Panc1 (cell line): ENCODE data around the gene MMADHC. TPM values are rescaled to one million over a fixed set of nuclear protein-coding genes. Genes with fewer than 3 reads are reported as not detected.

Experiments
- ATAC-seq: fragments of 200-7000 bp; cut with Tn5 transposase; 2 replicates; pipeline ENCODE4 v1.9.1; 2020; ENCODE audit warnings: mild to moderate bottlenecking, moderate library complexity
- BruUV-seq: library from RNA; stranded (reverse); fragments of 400-500 nt; replicated peaks from 2 replicates; lab custom pipeline; 2021; lab: Mats Ljungman, UMichigan
- CTCF ChIA-PET: fragments of 300-600 bp; sonication (Branson Sonifier 250); formaldehyde crosslinking; loops from one replicate; lab custom pipeline; 2022; ENCODE audit warnings: antibody characterized with exemption; lab: Charles Lee
- POLR2A ChIA-PET: fragments of 300-600 bp; sonication (Branson Sonifier 250); formaldehyde crosslinking; loops from one replicate; lab custom pipeline; 2022; ENCODE audit warnings: antibody characterized with exemption; lab: Charles Lee
- DNase-seq: peaks from one replicate; pipeline ENCODE4 v3.0.0-alpha.2; 2010; ENCODE audit warnings: low read depth, low spot score
- H3K27ac ChIP-seq: 2 replicates; pipeline ENCODE4 v1.5.1; 2011; ENCODE audit warnings: mild to moderate bottlenecking, low read length, inconsistent platforms
- H3K27me3 ChIP-seq: fragments of 200-500 bp; sonication (Bioruptor generic); 2 replicates; pipeline ENCODE4 v1.6.0; 2014; ENCODE audit warnings: low read length, inconsistent platforms; ENCODE audit not compliant: control insufficient read depth, insufficient read depth
- H3K36me3 ChIP-seq: fragments of 200-500 bp; sonication (Bioruptor generic); 2 replicates; pipeline ENCODE4 v1.5.1; 2014; ENCODE audit warnings: inconsistent platforms, mild to moderate bottlenecking, low read length, moderate library complexity; ENCODE audit not compliant: control insufficient read depth, insufficient read depth
- H3K4me1 ChIP-seq: 2 replicates; pipeline ENCODE4 v1.5.1; 2011; ENCODE audit warnings: inconsistent platforms, mild to moderate bottlenecking, low read length, moderate library complexity; ENCODE audit not compliant: control insufficient read depth, insufficient read depth
- H3K4me3 ChIP-seq, 2 experiments: 2 replicates each; pipeline ENCODE4 v1.5.1; 2011 to 2012; ENCODE audit warnings: low read depth in 2 of 2, low read length in 2 of 2, mild to moderate bottlenecking in 2 of 2, inconsistent platforms in 1 of 2, moderate library complexity in 1 of 2
- H3K9me3 ChIP-seq: fragments of 200-500 bp; sonication (Bioruptor generic); 2 replicates; pipeline ENCODE4 v1.5.1; 2014; ENCODE audit warnings: low read depth, mild to moderate bottlenecking, inconsistent platforms, low read length, moderate library complexity; ENCODE audit not compliant: control insufficient read depth, insufficient read depth
- CTCF ChIP-seq: fragments of 450-650 bp; IDR thresholded peaks from 2 replicates; pipeline ENCODE4 v1.5.1; 2017; ENCODE audit warnings: mild to moderate bottlenecking
- POLR2AphosphoS5 ChIP-seq: IDR thresholded peaks from 2 replicates; pipeline ENCODE4 v1.6.1; 2012; ENCODE audit warnings: mild to moderate bottlenecking, low read depth, low read length, moderate library complexity
- REST ChIP-seq, 2 experiments: IDR thresholded peaks; 2 replicates each; pipeline ENCODE4 v1.6.1; 2011 to 2012; ENCODE audit warnings: low read depth in 2 of 2, control low read depth in 1 of 2, low read length in 1 of 2, mild to moderate bottlenecking in 1 of 2, moderate library complexity in 1 of 2; ENCODE audit not compliant: insufficient read depth in 1 of 2
- SIN3A ChIP-seq: IDR thresholded peaks from 2 replicates; pipeline ENCODE4 v1.6.1; 2012; ENCODE audit warnings: low read depth, mild to moderate bottlenecking, low read length, moderate library complexity, borderline replicate concordance; ENCODE audit not compliant: insufficient read depth
- TCF7L2 ChIP-seq: IDR thresholded peaks from 2 replicates; pipeline ENCODE4 v1.6.1; 2011; ENCODE audit warnings: mild to moderate bottlenecking, low read depth, low read length, inconsistent platforms
- in situ Hi-C: cut with HindIII; loops from 2 replicates; pipeline ENCODE4 v1.10.0; 2016; ENCODE audit warnings: low sequenced_read_pairs, low pct_unique_long_range_greater_than_20kb
- intact Hi-C: fragments of 100-400 bp; cut with micrococcal nuclease; formaldehyde crosslinking; loops from one replicate; pipeline ENCODE4 v1.10.0; 2022; ENCODE audit not compliant: unreplicated experiment
- total RNA-seq: library from RNA; stranded (reverse); gene quantifications from one replicate; pipeline ENCODE4 v1.2.1, GENCODE V29; 2021; ENCODE audit not compliant: unreplicated experiment

MMADHC gene
- total RNA-seq, 1 experiment from 2014 or later: 120 TPM

- DNase-seq: no peak
- no peaks in the 10 kb centered on the region for H3K36me3 ChIP-seq
- intact Hi-C loops: no loop called here
- H3K9me3 ChIP-seq: no peaks in the 10 kb centered on the region
- no peak overlapping the region for H3K27ac ChIP-seq
- CTCF ChIA-PET: no interaction called here
- peaks cover 5% of the 10 kb centered on the region; the same call in 1 of the 2 replicates for H3K4me1 ChIP-seq
- POLR2A ChIA-PET: no interaction called here
- in situ Hi-C loops: no loop called here
- no peak overlapping the region for H3K4me3 ChIP-seq
- ATAC-seq: no peak
- no peaks in the 10 kb centered on the region for H3K27me3 ChIP-seq
- no TSS peak for BruUV-seq
- no peak for TF ChIP-seq POLR2AphosphoS5
- TF ChIP-seq SIN3A: no peak
- TF ChIP-seq CTCF: no peak
These were observed 29.3 kb upstream of the MMADHC start for GRCh38 chr2:149616681-149617456.

DNA sequence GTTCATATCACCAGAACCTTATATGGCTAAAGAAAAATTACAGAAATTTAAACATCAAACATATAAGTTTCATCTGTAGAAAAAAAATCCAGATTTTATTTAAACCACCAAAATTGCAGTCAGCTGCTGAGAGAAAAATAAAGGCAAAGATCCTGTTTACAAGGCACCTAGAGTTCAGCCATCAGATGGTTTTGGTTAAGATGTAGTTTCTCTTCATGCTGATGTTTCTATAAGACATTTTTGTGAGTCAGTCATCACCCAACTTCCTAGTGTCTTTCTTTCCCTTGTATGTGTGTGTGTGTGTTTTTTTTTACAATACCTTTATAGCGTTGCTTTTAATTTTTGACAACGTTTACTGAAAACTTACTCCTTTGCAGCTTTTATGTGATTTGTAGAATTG is 26.1 kb upstream of the MMADHC start:
- Histone ChIP-seq H3K9me3 (no peaks in the 10 kb centered on the region), H3K27ac (no peak overlapping the region), H3K4me3 (no peak overlapping the region), H3K36me3 (no peaks in the 10 kb centered on the region), H3K27me3 (no peaks in the 10 kb centered on the region), H3K4me1 (peaks cover 5% of the 10 kb centered on the region; the same call in 1 of the 2 replicates)
- no peak for DNase-seq
- ChIA-PET POLR2A (no interaction called here), CTCF (interaction anchor here (0.7 kb wide), 1 partner anchor 9 kb away, joined by 7 read pairs; no protein-coding TSS in a partner anchor)
- no peak for ATAC-seq
- no TSS peak for BruUV-seq
- in situ Hi-C loops (no loop called here), intact Hi-C loops (no loop called here)
- TF ChIP-seq TCF7L2: no peak

DNA sequence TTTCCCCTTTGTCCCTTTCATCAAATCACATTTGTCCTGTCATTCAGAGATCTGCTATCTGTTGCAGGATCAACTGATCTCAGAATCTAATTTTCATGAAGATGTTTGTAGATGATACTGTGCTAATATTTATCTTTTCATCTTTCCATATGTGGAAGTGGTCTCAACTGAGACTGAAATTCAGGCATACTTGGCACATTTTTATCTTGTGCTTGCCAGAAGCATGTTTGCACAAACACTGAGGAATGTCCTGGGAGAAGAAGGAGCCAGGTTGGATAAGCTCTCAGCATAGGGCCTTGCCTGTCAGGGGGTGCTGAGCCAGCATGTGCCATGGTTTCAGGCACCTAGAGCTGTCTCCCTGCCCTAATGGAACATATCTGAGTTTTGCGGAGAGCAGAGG is 24.5 kb upstream of the MMADHC start:
- Histone ChIP-seq H3K36me3 (no peaks in the 10 kb centered on the region), H3K4me1 (peaks cover 5% of the 10 kb centered on the region; the same call in 1 of the 2 replicates), H3K27ac (peak overlapping the region; percentile 44; the same call in 1 of the 2 replicates), H3K4me3 (no peak overlapping the region), H3K9me3 (no peaks in the 10 kb centered on the region), H3K27me3 (no peaks in the 10 kb centered on the region)
- no peak for ATAC-seq
- ChIA-PET POLR2A (no interaction called here), CTCF (no interaction called here)
- TF ChIP-seq CTCF (no peak), REST (IDR thresholded peaks at IDR 0.05; ENCODE audit: insufficient read depth in 1 of 2, low read depth in 2 of 2, low read length in 1 of 2) (no peak), SIN3A (no peak), POLR2AphosphoS5 (no peak), TCF7L2 (no peak)
- no peak for DNase-seq
- intact Hi-C loops (no loop called here), in situ Hi-C loops (no loop called here)
- no TSS peak for BruUV-seq
